ENCODE data around the gene CEBPG.
A peak's percentile ranks its signal among the peaks of the same experiment; 100 is the strongest.

Gene CEBPG

GRCh38 chr19:33408116-33408515, 34.6 kb downstream of the CEBPG start:
- no peak for DNase-seq

- DNase-seq: no peak
Observed at GRCh38 chr19:33408538-33409434, 35.3 kb downstream of the CEBPG start.

- DNase-seq: no peak
Observed at GRCh38 chr19:33409906-33410685, 36.6 kb downstream of the CEBPG start.

GRCh38 chr19:33410915-33411401, 37.4 kb downstream of the CEBPG start:
- DNase-seq: no peak

GRCh38 chr19:33411621-33412180, 38.2 kb downstream of the CEBPG start:
- no peak for DNase-seq

- DNase-seq: no peak
Observed at GRCh38 chr19:33412601-33413425, 39.3 kb downstream of the CEBPG start.

- DNase-seq: no peak
Observed at GRCh38 chr19:33413426-33413725, 39.9 kb downstream of the CEBPG start.

- DNase-seq: no peak
Observed at GRCh38 chr19:33413868-33414666, 40.6 kb downstream of the CEBPG start.

GRCh38 chr19:33414667-33415605, 41.4 kb downstream of the CEBPG start:
- no peak for DNase-seq

- peak; percentile 67 for DNase-seq
Observed at GRCh38 chr19:33416307-33417215, 43.1 kb downstream of the CEBPG start.

- DNase-seq: no peak
Observed at GRCh38 chr19:33417751-33418150, 44.2 kb downstream of the CEBPG start.

- DNase-seq: no peak
Observed at GRCh38 chr19:33418461-33418860, 45.0 kb downstream of the CEBPG start.

- DNase-seq: no peak
Observed at GRCh38 chr19:33418871-33419787, 45.6 kb downstream of the CEBPG start.

GRCh38 chr19:33419788-33420130, 46.2 kb downstream of the CEBPG start:
- no peak for DNase-seq

GRCh38 chr19:33420821-33421220, 47.3 kb downstream of the CEBPG start:
- DNase-seq: no peak

- no peak for DNase-seq
Observed at GRCh38 chr19:33421368-33421767, 47.9 kb downstream of the CEBPG start.

- no peak for DNase-seq
Observed at GRCh38 chr19:33422369-33423180, 49.1 kb downstream of the CEBPG start.

- no peak for DNase-seq
Observed at GRCh38 chr19:33424181-33424580, 50.7 kb downstream of the CEBPG start.

Data from fibroblast of skin of right biceps (primary cell).